DMS 273 treated with DMSO at 0.1 percent for 48 hours (cell line): Measurements from ENCODE around the gene PYGO2.
"Not testable (repeated sequence)": the region's sequence is repeated elsewhere in the genome, so short reads cannot be mapped to it uniquely, and the experiment has no call there.

Experiments
- DNase-seq: peaks from one replicate; lab custom pipeline; 2025; lab: John Stamatoyannopoulos, UW

The PYGO2 gene

DNA sequence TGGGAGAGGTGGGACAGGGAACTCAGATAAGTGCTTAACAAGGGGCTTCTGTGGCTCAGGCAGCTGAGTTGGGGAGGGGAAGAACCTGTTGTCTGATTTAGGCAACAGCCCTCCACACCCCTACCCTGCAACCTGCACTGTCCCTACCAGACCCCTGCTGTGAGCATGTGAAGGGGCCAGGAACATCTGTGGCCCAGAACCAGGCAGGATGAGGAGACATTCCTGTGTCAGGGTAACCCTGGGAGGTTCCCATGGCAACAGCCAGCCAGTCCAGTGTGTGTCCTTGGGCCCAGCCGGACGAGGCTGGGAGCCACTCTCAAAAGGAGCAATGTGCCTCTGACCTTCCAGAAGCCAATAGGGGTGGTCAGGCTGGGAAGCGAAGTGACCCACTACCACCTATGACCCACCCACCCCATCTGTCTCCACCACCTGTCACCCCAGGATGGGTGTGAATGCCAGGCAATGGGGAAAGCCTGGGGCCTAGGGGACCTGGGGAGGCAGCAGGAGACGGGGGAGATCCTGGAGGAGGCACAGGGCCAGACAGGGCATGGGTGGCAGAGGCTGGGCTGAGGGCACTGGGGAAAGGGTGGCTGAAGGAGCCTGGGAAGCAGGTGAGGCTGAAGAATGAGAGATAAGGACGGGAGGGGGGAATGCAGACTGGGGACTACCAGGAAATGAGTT lies 20.1 kb downstream of the PYGO2 start:
- DNase-seq: peak; percentile 64

DNA sequence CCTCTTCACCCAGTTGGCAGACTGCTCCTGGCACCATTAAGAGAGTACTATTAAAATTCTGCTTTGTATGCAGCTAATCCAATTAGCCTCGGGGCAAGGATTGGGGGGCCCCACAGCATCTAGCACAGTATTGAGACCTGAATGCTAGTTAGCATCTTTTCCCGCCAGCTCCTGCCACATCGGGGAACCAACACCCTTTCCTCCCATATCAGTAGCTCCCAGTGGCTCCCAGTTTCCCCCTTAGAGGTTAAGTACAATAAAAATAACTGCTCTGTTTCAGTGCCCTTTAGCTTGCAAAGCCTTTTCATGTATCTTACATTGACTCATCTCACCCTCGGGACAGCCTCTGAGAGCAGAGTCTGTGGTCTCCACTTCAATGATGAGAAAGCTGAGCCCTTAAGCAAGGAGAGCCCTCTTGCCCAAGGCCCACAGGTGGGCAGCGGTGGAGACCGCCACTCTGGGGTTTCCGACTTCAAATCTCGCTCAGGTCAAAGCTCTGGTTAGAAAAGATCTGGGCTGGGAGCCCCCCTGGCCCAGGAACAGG lies 20.9 kb downstream of the PYGO2 start:
- no peak for DNase-seq

DNA sequence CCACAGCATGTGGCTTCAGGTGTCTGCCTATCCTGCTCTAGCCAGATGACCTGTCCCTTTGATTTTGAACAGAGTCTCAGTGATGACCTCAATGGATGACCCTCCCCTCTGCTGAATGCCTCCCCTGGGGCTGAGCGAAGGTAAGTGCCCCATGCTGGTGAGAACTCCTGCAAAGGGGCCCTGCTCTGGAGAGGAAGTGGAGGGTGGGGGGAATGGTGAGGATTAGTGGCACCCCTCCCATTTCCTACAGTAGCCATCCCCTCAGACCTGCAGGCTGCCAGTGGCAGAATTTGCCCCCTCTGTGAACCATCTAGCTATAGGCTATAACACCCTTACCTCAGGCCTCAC lies 21.4 kb downstream of the PYGO2 start:
- DNase-seq: no peak

DNA sequence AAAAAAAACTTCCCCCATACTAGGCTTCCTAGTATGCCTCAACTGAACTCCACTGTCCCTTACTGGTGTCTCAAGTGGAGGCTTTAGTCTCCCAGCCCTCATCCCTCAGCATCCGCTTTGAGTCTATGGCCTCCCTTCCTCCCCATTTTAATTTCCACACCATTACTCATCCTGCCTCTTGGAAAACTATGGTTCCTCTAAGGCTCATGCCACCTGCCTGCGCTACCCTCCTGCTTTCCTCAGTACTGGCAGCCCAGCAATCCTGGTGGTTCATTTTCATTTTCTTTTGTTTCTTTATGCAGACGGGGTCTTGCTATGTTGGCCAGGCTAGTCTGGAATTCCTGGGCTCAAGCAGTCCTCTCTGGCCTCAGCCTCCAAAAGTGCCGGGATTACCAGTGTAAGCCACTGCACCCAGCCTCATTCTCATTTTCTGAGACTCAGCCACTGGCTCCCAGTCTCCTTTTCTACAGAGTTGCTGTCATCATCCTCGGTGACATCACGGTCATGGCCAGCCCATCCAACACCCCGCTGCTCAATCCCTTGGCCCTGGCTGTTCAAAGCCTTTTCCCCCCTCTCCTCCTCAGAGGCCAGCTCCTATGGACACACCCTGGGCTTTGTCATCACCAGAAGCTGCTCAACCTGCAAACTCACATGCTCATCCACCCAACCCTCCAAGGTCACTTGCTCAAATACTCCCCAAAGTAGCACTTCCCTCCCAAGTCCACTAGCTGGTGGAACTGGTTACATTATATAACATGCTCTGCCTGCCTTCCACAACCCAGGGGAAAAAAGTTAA lies 22.8 kb downstream of the PYGO2 start:
- no peak for DNase-seq

DNA sequence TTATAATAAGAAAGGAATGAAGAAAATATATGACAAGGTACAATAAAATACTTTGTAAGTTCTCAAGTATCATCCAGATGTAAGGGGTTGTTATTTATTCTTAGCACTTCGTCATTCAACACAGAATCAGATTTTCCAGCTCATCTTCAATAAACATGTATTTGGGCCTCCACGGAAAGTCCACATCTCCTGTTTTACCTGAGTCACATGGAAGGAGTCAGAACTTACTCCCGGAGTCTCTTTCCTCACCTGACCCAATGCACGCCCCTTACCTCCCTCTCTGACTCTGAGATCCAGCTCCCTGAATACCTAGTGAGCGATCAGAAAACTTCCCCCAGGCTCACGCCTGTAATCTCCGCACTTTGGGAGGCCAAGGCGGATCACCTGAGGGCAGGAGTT lies 23.6 kb downstream of the PYGO2 start:
- DNase-seq: no peak

DNA sequence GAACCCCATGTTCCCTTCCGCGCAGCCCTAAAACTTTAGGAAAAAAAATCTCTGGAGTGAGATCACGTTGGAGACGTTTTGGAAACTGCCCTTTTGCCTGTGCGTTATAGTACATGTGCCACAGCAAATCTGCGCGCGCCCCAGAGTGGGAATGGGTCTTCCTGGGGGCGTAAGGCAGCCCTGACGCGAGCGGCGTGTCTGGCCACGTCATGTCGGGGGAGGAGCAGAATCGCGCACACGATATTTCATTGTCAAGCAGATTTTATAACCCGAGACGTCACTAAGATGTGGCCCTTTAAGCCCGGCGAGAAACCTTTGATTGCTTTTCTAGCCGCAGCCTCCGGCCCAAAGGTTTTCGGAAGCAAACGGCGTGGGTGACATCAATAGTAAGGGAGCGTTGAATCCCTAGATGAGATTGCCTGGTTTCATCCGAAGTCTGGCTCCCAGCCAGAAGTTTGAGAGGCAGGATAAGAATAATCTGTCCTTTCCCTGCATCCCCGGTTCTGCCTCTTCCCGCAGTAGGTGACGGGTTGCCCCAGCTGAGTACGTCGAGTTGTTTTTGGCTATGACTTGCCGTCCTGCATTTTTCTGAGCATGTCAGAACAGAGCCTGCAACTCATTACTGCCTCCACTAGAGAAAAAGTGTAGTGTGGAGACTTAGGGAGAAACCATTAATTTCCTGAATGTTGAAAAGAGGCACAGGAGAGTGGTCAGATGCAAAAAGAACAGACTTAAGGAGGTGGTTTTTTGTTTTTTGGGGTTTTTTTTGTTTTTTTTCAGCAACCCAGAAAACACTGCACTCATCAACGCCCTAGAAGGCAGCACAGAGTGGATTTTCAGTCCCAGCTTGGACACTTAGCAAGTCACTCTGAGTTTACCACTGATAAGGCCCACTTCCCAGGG lies 24.2 kb downstream of the PYGO2 start:
- DNase-seq: peak; percentile 91

DNA sequence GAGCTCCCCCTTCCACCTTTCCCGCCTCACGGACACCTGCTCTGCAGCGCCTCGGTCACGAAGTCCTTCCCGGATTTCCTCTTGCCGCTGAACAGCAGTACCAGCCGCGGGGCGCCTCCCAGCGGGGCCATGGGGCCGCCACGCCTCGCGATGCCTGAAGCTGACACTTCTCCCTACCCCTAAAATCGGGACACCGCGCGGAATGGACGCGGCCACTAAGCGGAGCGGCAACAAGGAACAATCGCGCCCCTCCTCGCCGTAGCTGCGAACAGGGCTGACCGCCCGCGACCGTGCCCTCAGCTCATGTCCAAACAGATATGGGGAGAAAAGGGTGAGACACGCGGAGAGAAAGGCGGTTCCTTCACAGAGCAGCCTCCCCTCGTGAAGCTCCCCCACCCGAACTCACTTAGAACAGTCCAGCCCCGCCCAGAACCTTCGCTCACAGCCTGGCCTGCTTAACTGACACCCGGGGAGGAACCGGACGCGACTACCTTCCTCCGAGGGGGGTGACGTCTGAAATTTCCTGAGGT lies 25.0 kb downstream of the PYGO2 start, which contains the start of gene PMVK:
PMVK (minus strand) TSS at position 165 of the 530 bp plus-strand sequence; CDS start at position 131, 34 bp downstream.
- peak; percentile 91 for DNase-seq

DNA sequence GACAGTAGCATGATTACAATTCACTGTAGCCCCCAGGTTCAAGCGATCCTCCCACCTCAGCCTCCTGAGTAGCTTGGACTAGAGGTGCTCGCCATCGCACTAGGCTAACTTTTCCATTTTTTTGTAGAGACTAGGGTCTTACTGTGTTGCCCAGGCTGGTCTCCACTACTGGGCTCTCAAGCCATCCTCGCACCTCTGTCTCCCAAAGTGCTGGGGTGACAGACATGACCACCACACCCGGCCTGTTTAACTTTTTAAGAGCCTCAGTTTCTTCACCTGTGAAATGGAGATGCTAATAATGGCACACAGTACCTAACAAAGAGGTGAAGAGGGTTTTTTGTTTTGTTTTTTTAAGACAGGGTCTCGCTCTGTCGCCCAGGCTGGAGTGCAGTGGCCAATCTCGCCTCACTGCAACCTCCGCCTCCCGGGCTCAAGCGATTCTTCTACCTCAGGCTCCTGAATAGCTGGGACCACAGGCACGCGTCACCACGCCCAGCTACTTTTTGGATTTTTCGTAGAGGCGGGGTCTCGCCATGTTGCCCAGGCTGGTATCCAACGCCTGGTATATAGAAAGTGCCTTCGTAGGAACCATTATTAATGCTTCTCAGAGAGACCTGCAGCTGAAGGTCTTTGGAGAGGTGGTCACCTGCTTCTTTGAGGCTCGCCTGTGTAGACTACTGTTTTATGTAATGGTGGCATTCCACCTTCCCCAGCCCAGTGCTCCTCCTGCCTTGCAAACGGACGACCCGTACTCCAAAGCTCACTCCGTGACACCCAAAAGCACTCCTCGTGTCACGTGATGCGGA lies 25.6 kb downstream of the PYGO2 start:
- no peak for DNase-seq

DNA sequence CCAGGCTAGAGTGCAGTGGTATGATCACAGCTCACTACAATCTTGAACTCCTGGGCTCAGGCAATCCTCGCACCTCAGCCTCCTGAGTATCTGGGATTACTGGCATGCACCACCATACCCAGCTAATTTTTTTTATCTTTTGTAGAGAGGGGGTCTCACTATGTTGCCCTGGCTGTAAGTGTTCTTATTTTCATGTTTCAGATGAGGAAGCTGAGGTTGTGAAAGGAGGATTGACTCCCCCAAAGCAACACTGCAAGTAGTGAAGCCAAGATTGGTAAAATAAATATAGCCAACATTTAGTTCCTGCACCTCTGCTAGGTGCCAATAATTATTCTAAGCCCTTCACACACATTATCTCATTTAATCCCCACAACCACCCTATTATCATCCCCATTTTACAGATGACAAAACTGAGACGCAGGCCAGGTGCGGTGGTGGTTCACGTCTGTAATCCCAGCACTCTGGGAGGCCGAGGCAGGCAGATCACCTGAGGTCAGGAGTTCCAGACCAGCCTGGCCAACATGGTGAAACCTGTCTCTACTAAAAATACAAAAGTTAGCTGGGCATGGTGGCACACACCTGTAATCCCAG lies 27.1 kb downstream of the PYGO2 start:
- DNase-seq: no peak

DNA sequence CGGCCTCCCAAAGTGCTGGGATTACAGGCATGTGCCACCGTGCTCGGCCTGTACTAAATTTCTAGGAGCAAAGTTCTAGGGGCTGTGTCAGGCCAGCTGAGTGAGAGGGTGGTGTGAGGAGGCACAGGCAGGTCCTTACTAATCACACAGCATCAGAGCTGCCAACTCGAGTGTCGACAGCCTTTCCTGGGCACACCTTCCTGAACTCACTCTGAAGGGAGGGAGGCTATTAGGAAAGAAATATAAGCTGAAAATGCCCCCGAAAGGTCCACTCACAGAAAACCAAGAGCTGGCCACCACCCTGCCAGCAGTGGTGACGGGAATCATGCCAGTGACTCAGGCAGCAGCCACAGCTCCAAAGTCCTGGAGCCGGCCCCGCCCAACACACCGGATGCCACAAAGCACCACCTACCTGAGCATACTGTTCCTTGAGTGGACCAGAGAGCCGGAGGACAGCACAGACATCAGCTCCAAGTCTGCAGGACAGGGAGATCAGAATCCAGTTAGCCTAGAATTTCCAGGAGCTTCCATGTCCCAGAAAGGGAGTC lies 29.6 kb downstream of the PYGO2 start:
- DNase-seq: no peak

DNA sequence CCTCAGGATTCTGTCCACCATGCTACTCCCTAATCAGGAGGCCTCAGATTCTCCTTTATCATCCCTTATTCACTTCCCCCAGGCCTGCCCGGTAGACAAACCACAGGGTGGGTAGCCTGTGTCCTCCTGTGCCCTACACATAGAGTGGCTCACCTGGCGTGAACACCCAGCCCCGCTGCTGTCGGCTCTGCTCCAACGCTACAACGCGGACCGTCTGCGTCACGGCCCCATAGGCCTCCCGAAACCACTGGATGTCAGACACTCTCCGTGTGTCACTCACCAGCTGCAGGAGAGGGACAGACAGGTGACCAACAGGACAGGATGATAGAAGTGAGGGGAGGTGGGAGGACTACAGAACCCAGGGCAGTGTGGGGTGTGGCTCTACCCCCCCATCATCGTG lies 35.4 kb downstream of the PYGO2 start:
- DNase-seq: no peak

DNA sequence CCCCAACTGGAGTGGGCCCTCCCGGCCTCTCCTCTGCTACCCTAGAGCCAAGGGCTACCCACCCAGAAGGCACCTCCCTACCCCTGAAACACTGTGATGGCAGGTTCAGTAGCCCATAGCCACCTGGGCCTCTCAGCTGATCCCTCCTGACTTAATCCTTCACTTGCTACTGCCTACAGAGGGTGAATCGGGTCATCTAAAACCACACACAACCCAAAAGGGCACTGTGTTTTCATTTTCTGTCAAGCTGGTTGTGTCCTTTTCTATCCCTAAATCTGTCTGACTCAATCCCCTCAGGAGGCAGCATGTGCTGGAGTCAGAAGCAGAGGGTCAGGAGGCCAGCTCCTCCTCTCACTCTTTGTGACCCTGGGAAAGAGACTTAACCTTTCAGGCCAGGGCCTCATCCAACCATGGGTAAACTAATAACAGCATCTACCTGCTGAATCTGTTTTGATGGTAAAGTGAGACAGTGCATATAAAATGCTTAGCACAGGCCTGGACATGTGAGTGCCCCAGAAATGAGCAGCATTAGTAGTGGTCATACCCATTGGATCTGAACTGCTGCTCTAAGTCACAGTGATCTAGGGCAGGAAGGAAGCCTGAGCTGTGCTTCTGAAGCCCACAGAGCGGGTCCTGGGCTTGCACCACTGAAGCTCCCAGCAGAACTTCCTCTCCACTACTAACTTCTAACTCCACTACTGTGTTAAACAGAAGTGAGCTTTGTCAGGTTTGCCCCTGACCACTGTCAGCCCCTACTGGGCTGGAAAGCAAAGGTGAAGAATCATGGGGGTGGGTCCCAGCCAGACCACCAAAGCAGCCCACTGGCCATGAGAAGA lies 36.0 kb downstream of the PYGO2 start:
- DNase-seq: no peak

DNA sequence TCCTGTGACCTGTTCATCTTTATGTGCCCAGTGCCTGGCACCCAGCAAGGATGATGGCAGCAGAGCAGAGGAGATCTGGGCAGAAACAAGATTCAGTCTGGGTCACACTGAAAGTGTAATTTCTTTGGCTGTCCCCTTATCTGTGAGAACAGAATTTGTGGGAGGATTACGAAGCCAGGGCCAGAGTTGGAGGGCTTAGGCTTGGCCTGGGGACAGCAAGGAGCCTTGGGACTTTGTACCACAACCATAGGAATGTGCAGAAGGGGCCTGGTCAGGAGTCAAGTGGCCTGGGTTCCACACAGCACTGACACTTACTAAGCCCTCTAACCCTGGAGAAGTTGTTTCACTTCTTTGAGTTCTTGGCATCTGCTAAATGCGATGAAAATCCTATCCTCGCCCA lies 37.9 kb downstream of the PYGO2 start:
- no peak for DNase-seq

DNA sequence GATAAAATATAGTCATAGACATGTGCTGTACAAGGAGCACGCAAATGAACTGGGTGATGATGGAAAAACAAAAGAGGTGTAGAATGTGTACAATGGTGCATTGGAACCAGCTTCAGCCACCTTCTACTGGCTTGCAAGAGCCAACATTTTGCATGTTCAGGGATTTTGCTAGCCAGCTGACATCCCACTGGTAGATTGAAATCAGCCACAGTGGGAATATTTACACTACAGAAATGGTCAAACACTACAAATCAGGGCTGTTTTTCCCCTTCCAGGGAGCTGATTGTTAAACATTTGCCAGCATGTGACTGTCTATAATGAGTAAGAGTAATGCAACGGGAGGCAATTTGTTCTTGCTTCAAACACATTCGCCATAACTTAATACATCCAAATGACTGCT lies 48.3 kb downstream of the PYGO2 start:
- DNase-seq: no peak

DNA sequence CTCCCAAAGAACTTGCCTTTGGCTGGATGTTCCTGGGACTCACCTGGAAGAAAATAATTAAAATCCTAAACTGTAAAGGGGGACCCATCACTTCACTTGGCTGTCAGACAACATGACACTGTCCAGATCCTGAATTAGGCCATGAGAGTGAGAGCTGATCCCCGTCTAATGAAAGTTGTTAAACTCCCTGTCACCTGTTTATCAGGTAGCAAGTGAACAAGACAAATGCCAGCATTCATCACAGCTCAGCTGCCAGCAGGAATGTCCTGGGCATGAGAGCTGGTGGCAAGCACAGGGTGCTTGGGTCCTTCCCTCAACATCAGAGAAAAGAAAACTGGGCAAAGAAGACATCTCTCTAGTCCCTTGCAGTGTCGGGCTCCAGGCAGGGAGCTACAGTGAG lies 48.8 kb downstream of the PYGO2 start:
- DNase-seq: no peak

DNA sequence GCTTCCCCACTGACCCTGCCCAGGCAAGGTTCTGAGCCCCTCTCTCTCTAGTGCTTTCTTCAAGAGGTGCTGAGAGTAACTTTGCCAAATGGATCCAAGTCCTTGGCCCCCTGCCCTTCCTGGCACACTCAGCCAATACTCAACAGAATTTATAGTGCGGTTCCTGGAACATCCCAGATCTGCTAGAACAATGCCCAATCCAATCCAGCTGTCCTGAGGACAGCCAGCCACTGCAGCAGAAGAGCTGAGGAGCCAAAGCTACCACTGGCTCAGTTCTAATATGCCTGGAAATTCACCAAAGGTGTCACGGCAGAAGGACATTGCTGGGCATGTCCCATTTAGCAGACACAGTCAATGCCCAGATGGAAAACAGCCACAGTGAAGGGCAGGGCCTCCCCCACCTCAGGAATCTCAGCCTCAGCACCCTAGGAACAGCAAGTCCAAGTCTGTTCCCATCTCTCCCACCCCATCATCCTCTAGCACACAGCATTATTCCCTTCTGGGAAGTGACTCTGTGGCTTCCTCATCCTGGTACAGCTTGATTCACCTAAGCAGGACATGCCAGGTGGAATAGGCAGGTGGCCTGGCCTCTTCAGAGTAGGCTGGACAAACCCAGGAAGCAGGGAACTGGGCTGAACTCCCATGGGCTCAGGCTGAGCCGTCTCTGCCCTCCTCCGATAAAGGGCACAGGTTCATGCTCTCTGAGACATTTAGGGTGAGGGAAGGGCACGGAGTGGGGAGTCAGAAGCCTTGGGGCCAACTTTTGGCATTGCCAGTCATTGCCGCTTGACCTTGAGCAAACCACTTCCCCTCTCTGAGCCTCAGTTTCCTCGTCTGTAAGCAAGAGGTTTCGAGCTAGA lies 49.7 kb downstream of the PYGO2 start:
- no peak for DNase-seq

DNA sequence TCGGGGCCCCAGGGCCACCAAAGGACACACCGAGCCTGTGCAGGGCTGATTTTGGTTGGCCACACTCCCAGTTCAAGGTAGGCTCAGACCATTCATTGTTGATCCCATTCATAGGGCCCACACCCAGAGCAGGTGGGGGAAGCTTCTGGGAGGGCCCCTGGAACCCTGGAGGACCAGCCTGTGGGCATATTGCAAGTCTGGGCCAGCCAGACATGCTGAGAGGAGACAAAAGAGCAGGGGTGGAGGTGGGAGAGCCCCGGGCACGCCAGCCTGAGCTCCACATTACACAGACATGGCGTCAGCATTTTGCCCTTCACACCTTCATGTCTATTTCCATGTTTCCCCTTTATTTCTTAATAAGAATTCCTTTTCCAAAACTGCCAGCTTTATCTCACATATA lies 50.7 kb downstream of the PYGO2 start:
- DNase-seq: no peak

DNA sequence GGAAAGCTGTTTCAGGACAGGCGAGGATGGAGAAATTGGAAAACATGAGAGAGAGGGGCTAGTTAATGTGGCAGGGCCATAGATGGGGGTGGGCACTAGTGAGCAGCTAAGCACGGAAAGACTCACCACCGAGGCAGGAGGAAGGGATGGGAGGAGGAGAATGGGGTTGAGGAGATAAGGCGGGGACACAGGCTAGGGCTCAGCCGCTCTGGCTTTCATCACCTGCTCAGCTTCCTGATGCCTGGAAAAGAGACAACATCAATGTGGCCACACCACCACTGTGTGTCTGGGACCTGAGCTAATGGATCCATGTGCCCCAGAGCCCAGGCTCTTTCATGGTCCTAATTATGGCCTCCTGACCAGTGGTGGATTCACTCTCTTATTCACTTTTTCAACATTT lies 52.6 kb downstream of the PYGO2 start:
- DNase-seq: no peak

DNA sequence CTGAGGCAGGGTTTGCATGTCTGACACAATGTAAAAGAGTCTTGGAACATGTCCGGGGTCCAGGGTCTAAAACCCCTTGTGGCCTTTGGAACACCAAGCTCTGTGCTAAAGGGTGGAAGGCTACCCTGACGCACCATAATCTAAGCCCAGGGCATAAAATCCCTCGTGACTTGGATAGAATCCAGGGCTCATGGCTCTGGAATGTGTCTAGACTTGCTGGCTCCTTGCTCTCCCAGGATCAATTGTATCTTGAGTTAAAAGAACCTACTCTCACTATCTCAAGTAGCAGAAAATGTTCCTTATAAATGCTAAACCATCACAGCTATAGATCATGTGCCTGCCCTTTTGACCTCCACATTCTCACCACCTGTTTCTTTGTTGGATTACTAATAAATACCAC lies 53.5 kb downstream of the PYGO2 start:
- not testable (repeated sequence) for DNase-seq
